Amniotic stem cell (primary cell): ENCODE results near the gene AGBL4.

Experiments used
- DNase-seq: peaks from one replicate; lab custom pipeline; 2025; lab: John Stamatoyannopoulos, UW

The AGBL4 gene

GRCh38 chr1:48940962-48941732, 1082.6 kb downstream of the AGBL4 start:
- no peak for DNase-seq

- DNase-seq, result no peak
These were observed 1083.4 kb downstream of the AGBL4 start for GRCh38 chr1:48940354-48940753.

GRCh38 chr1:48939828-48940227, 1083.9 kb downstream of the AGBL4 start:
- no peak for DNase-seq

GRCh38 chr1:48939042-48939441, 1084.7 kb downstream of the AGBL4 start:
- no peak for DNase-seq

GRCh38 chr1:48937732-48938131, 1086.0 kb downstream of the AGBL4 start:
- no peak for DNase-seq

GRCh38 chr1:48936436-48936835, 1087.3 kb downstream of the AGBL4 start:
- no peak for DNase-seq

- DNase-seq, result no peak
These were observed 1091.4 kb downstream of the AGBL4 start for GRCh38 chr1:48932366-48932765.

- peak; percentile 2 for DNase-seq
These were observed 1092.1 kb downstream of the AGBL4 start for GRCh38 chr1:48931506-48932192.

GRCh38 chr1:48930011-48930410, 1093.7 kb downstream of the AGBL4 start:
- DNase-seq, result no peak

- DNase-seq, result no peak
These were observed 1099.7 kb downstream of the AGBL4 start for GRCh38 chr1:48924099-48924498.

- no peak for DNase-seq
These were observed 1100.6 kb downstream of the AGBL4 start for GRCh38 chr1:48923116-48923515.

- no peak for DNase-seq
These were observed 1102.9 kb downstream of the AGBL4 start for GRCh38 chr1:48920851-48921250.

GRCh38 chr1:48917901-48918603, 1105.7 kb downstream of the AGBL4 start:
- no peak for DNase-seq

- no peak for DNase-seq
These were observed 1106.7 kb downstream of the AGBL4 start for GRCh38 chr1:48917070-48917454.

GRCh38 chr1:48916130-48917069, 1107.4 kb downstream of the AGBL4 start:
- DNase-seq, result peak; percentile 49

GRCh38 chr1:48908606-48909005, 1115.1 kb downstream of the AGBL4 start:
- DNase-seq, result no peak

- no peak for DNase-seq
These were observed 1117.0 kb downstream of the AGBL4 start for GRCh38 chr1:48906729-48907128.

GRCh38 chr1:48906164-48906563, 1117.6 kb downstream of the AGBL4 start:
- DNase-seq, result no peak

GRCh38 chr1:48903291-48903690, 1120.5 kb downstream of the AGBL4 start:
- no peak for DNase-seq

- no peak for DNase-seq
These were observed 1124.9 kb downstream of the AGBL4 start for GRCh38 chr1:48898894-48899293.

GRCh38 chr1:48889615-48890014, 1134.1 kb downstream of the AGBL4 start:
- no peak for DNase-seq

GRCh38 chr1:48889082-48889481, 1134.7 kb downstream of the AGBL4 start:
- no peak for DNase-seq
